HepG2 (cell line): Measurements from ENCODE around the gene KCNK18. TPM values are rescaled to one million over a fixed set of nuclear protein-coding genes. Genes with fewer than 3 reads are reported as not detected.

Source experiments
- AHR ChIP-seq: IDR thresholded peaks from 2 replicates; pipeline ENCODE4 v1.6.1; 2018; ENCODE audit warnings: missing genetic modification reagents, missing compliant biosample characterization
- EEA1 ChIP-seq: sonication (generic); formaldehyde crosslinking; IDR thresholded peaks from 2 replicates; pipeline ENCODE4 v1.5.1; 2020; ENCODE audit warnings: mild to moderate bottlenecking, missing genetic modification reagents, borderline replicate concordance
- EHMT2 ChIP-seq: fragments of 200-600 bp; sonication (generic); IDR thresholded peaks from 2 replicates; pipeline ENCODE4 v1.7.0; 2017; ENCODE audit warnings: antibody characterized with exemption, low read depth, low read length, borderline replicate concordance
- ISL2 ChIP-seq: sonication (generic); formaldehyde crosslinking; IDR thresholded peaks from 2 replicates; pipeline ENCODE4 v1.5.0; 2020; ENCODE audit warnings: missing genetic modification reagents
- NCOA2 ChIP-seq: sonication (generic); formaldehyde crosslinking; IDR thresholded peaks from 2 replicates; pipeline ENCODE4 v1.8.0; 2022; ENCODE audit warnings: inconsistent platforms
- PHF21A ChIP-seq: sonication (generic); formaldehyde crosslinking; IDR thresholded peaks from 2 replicates; pipeline ENCODE4 v1.5.0; 2020; ENCODE audit warnings: mild to moderate bottlenecking, missing genetic modification reagents
- PRPF4 ChIP-seq: fragments of 200-400 bp; formaldehyde crosslinking; IDR thresholded peaks from 2 replicates; pipeline ENCODE4 v1.6.1; 2016; ENCODE audit warnings: low read length, low read depth; ENCODE audit not compliant: poor library complexity, severe bottlenecking
- TBX3 ChIP-seq: fragments of 450-650 bp; IDR thresholded peaks from 2 replicates; pipeline ENCODE4 v1.6.1; 2017; ENCODE audit warnings: antibody characterized with exemption, mild to moderate bottlenecking, inconsistent platforms, borderline replicate concordance
- ZNF546 ChIP-seq: sonication (generic); formaldehyde crosslinking; conservative IDR thresholded peaks from 2 replicates; pipeline ENCODE4 v1.8.1; 2023; ENCODE audit warnings: mild to moderate bottlenecking, missing genetic modification reagents
- ZNF614 ChIP-seq: IDR thresholded peaks from 2 replicates; pipeline ENCODE4 v1.6.1; 2018; ENCODE audit warnings: missing biosample characterization, missing genetic modification reagents, inconsistent platforms, borderline replicate concordance
- ZZZ3 ChIP-seq: sonication (generic); formaldehyde crosslinking; IDR thresholded peaks from 2 replicates; pipeline ENCODE4 v1.4.0; 2020; ENCODE audit warnings: missing genetic modification reagents, mild to moderate bottlenecking, borderline replicate concordance
- polyA plus RNA-seq, 8 experiments: library from polyadenylated mRNA; depleted of rRNA in 3 of 8; stranded (reverse) in 7 of 8; unstranded in 1 of 8; fragments of >200 nt; fragmentation: Illumina TruSeq in 4 of 8; extraction: Trizol in 4 of 8; gene quantifications; 2 replicates each; pipeline versions ENCODE4 v1.2.1 to v1.2.3, GENCODE V29; 2011 to 2016; ENCODE audit warnings: low read depth in 4 of 8, missing spikeins in 1 of 8, mixed read lengths in 1 of 8; ENCODE audit not compliant: insufficient read depth in 1 of 8
- total RNA-seq, 5 experiments: library from RNA; depleted of rRNA; stranded (reverse); fragments of >200 nt; fragmentation: Illumina TruSeq; extraction: Trizol; gene quantifications; 2 replicates each; pipeline ENCODE4 v1.2.3, GENCODE V29; 2016; ENCODE audit warnings: low read depth in 1 of 5
- TF ChIP-seq, protein P1 (sequence below): sonication (generic); formaldehyde crosslinking; IDR thresholded peaks from 2 replicates; pipeline ENCODE4 v1.5.1; 2020; ENCODE audit warnings: mild to moderate bottlenecking, missing genetic modification reagents, moderate library complexity
- TF ChIP-seq, protein P2 (sequence below): sonication (generic); formaldehyde crosslinking; IDR thresholded peaks from 2 replicates; pipeline ENCODE4 v1.8.0; 2022; ENCODE audit warnings: missing genetic modification reagents, low read depth, mild to moderate bottlenecking, borderline replicate concordance
- TF ChIP-seq, protein P3 (sequence below): sonication (generic); formaldehyde crosslinking; IDR thresholded peaks from 2 replicates; pipeline ENCODE4 v1.4.0; 2020; ENCODE audit warnings: mild to moderate bottlenecking, missing genetic modification reagents
- TF ChIP-seq, protein P4 (sequence below): sonication (generic); formaldehyde crosslinking; IDR thresholded peaks from 2 replicates; pipeline ENCODE4 v1.5.1; 2020; ENCODE audit warnings: missing genetic modification reagents, mild to moderate bottlenecking, borderline replicate concordance
- TF ChIP-seq, protein P5 (sequence below): sonication (generic); formaldehyde crosslinking; IDR thresholded peaks from 2 replicates; pipeline ENCODE4 v1.4.0; 2020; ENCODE audit warnings: missing genetic modification reagents, borderline replicate concordance
- TF ChIP-seq, protein P6 (sequence below): sonication (generic); formaldehyde crosslinking; IDR thresholded peaks from 2 replicates; pipeline ENCODE4 v1.8.1; 2022; ENCODE audit warnings: low read depth, mild to moderate bottlenecking, missing genetic modification reagents

The KCNK18 gene
- total and polyA plus RNA-seq, 2 of the 13 experiments (the other 11 are each of a cell fraction or from before 2014, with no cell fraction given) = not detected

DNA sequence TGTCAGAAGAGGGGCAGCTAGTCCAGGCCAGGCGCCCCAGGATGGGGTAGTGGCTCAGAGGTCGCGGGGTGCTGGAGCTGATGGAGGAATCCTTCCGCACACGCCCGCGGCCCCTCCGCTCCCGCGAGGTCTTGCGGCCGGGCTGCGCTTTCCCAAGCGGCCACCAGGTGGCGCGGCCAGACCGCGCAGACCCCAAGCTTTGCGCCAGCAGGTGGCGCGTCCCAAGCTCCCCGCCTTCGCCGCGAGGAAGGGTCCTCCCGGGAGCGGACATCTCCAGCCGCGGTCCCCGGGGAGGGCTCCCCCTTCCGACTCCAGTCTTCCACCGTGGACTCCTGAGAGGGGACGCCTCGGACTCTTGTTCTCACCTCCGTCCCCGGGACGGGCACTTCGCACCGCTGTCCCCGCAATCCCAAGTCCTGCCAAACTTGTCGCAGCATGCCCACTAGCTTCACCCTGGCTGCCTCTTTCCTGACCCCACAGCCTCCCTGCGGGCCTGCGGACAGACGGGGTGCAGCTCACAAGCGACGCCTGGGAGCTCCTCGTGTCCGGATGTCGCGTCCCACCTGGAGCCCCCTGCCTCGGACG, 19.4 kb downstream of the KCNK18 start (continued):
- TF ChIP-seq, protein P1, sequence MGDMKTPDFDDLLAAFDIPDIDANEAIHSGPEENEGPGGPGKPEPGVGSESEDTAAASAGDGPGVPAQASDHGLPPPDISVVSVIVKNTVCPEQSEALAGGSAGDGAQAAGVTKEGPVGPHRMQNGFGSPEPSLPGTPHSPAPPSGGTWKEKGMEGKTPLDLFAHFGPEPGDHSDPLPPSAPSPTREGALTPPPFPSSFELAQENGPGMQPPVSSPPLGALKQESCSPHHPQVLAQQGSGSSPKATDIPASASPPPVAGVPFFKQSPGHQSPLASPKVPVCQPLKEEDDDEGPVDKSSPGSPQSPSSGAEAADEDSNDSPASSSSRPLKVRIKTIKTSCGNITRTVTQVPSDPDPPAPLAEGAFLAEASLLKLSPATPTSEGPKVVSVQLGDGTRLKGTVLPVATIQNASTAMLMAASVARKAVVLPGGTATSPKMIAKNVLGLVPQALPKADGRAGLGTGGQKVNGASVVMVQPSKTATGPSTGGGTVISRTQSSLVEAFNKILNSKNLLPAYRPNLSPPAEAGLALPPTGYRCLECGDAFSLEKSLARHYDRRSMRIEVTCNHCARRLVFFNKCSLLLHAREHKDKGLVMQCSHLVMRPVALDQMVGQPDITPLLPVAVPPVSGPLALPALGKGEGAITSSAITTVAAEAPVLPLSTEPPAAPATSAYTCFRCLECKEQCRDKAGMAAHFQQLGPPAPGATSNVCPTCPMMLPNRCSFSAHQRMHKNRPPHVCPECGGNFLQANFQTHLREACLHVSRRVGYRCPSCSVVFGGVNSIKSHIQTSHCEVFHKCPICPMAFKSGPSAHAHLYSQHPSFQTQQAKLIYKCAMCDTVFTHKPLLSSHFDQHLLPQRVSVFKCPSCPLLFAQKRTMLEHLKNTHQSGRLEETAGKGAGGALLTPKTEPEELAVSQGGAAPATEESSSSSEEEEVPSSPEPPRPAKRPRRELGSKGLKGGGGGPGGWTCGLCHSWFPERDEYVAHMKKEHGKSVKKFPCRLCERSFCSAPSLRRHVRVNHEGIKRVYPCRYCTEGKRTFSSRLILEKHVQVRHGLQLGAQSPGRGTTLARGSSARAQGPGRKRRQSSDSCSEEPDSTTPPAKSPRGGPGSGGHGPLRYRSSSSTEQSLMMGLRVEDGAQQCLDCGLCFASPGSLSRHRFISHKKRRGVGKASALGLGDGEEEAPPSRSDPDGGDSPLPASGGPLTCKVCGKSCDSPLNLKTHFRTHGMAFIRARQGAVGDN = peak; percentile 84
- TF ChIP-seq ZNF546 (CRISPR knock-in tag) (0 out of 2 replicates have a peak, but pooled peaks have one; percentile 29), PHF21A (CRISPR knock-in tag) (no peak; the same call in 1 of the 2 replicates), ZNF614 (0 out of 2 replicates have a peak, but pooled peaks have one; percentile 53), PRPF4 (no peak), AHR (CRISPR knock-in tag) (no peak), ISL2 (peak; percentile 23; the same call in 1 of the 2 replicates), EHMT2 (no peak), NCOA2 (CRISPR knock-in tag) (no peak), ZZZ3 (no peak), EEA1 (CRISPR knock-in tag) (no peak), TBX3 (no peak)
- TF ChIP-seq, protein P2, sequence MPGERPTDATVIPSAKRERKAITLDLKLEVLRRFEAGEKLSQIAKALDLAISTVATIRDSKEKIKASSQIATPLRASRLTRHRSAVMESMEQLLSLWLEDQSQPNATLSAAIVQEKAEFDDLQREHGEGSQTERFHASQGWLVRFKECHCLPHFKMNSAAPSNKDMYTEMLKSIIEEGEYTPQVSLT = no peak
- TF ChIP-seq, protein P3, sequence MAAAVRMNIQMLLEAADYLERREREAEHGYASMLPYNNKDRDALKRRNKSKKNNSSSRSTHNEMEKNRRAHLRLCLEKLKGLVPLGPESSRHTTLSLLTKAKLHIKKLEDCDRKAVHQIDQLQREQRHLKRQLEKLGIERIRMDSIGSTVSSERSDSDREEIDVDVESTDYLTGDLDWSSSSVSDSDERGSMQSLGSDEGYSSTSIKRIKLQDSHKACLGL (CRISPR knock-in tag) = peak; percentile 43; the same call in 1 of the 2 replicates
- TF ChIP-seq, protein P4, sequence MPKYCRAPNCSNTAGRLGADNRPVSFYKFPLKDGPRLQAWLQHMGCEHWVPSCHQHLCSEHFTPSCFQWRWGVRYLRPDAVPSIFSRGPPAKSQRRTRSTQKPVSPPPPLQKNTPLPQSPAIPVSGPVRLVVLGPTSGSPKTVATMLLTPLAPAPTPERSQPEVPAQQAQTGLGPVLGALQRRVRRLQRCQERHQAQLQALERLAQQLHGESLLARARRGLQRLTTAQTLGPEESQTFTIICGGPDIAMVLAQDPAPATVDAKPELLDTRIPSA (CRISPR knock-in tag) = peak; percentile 81; the same call in 1 of the 2 replicates
- TF ChIP-seq, protein P5, sequence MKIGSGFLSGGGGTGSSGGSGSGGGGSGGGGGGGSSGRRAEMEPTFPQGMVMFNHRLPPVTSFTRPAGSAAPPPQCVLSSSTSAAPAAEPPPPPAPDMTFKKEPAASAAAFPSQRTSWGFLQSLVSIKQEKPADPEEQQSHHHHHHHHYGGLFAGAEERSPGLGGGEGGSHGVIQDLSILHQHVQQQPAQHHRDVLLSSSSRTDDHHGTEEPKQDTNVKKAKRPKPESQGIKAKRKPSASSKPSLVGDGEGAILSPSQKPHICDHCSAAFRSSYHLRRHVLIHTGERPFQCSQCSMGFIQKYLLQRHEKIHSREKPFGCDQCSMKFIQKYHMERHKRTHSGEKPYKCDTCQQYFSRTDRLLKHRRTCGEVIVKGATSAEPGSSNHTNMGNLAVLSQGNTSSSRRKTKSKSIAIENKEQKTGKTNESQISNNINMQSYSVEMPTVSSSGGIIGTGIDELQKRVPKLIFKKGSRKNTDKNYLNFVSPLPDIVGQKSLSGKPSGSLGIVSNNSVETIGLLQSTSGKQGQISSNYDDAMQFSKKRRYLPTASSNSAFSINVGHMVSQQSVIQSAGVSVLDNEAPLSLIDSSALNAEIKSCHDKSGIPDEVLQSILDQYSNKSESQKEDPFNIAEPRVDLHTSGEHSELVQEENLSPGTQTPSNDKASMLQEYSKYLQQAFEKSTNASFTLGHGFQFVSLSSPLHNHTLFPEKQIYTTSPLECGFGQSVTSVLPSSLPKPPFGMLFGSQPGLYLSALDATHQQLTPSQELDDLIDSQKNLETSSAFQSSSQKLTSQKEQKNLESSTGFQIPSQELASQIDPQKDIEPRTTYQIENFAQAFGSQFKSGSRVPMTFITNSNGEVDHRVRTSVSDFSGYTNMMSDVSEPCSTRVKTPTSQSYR (CRISPR knock-in tag) = no peak
- TF ChIP-seq, protein P6, sequence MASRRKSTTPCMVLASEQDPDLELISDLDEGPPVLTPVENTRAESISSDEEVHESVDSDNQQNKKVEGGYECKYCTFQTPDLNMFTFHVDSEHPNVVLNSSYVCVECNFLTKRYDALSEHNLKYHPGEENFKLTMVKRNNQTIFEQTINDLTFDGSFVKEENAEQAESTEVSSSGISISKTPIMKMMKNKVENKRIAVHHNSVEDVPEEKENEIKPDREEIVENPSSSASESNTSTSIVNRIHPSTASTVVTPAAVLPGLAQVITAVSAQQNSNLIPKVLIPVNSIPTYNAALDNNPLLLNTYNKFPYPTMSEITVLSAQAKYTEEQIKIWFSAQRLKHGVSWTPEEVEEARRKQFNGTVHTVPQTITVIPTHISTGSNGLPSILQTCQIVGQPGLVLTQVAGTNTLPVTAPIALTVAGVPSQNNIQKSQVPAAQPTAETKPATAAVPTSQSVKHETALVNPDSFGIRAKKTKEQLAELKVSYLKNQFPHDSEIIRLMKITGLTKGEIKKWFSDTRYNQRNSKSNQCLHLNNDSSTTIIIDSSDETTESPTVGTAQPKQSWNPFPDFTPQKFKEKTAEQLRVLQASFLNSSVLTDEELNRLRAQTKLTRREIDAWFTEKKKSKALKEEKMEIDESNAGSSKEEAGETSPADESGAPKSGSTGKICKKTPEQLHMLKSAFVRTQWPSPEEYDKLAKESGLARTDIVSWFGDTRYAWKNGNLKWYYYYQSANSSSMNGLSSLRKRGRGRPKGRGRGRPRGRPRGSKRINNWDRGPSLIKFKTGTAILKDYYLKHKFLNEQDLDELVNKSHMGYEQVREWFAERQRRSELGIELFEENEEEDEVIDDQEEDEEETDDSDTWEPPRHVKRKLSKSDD (CRISPR knock-in tag) = peak; percentile 85
